IPS DF 6.9 (cell line): ENCODE results near the gene USP4.

Experiments used
- DNase-seq: peaks from one replicate; pipeline ENCODE4 v3.0.0-alpha.2; 2013; ENCODE audit warnings: low read depth, low spot score
- H3K27ac ChIP-seq: one replicate; pipeline ENCODE4 v1.5.1; 2013; ENCODE audit warnings: low read length, control low read depth
- H3K27me3 ChIP-seq: 2 replicates; pipeline ENCODE4 v1.6.1; 2013; ENCODE audit warnings: mild to moderate bottlenecking, low read length; ENCODE audit not compliant: control insufficient read depth, insufficient read depth
- H3K36me3 ChIP-seq: 2 replicates; pipeline ENCODE4 v1.6.1; 2013; ENCODE audit warnings: low read length; ENCODE audit not compliant: control insufficient read depth, insufficient read depth
- H3K4me1 ChIP-seq: 2 replicates; pipeline ENCODE4 v1.6.1; 2013; ENCODE audit warnings: low read length; ENCODE audit not compliant: control insufficient read depth, insufficient read depth
- H3K4me3 ChIP-seq: 2 replicates; pipeline ENCODE4 v1.5.1; 2013; ENCODE audit warnings: mild to moderate bottlenecking, low read length
- H3K9me3 ChIP-seq: 2 replicates; pipeline ENCODE4 v1.6.1; 2013; ENCODE audit warnings: low read length, inconsistent platforms; ENCODE audit not compliant: control insufficient read depth, insufficient read depth
- WGBS: extraction: QIAGEN DNeasy Blood & Tissue Kit; methylation state at CpG from one replicate; pipeline ENCODE4 v1.1.7; 2013; ENCODE audit warnings: mixed read lengths, missing lambda C conversion rate; ENCODE audit not compliant: insufficient read length, insufficient coverage; 5-methylcytosine and 5-hydroxymethylcytosine counted together

USP4 gene

DNA sequence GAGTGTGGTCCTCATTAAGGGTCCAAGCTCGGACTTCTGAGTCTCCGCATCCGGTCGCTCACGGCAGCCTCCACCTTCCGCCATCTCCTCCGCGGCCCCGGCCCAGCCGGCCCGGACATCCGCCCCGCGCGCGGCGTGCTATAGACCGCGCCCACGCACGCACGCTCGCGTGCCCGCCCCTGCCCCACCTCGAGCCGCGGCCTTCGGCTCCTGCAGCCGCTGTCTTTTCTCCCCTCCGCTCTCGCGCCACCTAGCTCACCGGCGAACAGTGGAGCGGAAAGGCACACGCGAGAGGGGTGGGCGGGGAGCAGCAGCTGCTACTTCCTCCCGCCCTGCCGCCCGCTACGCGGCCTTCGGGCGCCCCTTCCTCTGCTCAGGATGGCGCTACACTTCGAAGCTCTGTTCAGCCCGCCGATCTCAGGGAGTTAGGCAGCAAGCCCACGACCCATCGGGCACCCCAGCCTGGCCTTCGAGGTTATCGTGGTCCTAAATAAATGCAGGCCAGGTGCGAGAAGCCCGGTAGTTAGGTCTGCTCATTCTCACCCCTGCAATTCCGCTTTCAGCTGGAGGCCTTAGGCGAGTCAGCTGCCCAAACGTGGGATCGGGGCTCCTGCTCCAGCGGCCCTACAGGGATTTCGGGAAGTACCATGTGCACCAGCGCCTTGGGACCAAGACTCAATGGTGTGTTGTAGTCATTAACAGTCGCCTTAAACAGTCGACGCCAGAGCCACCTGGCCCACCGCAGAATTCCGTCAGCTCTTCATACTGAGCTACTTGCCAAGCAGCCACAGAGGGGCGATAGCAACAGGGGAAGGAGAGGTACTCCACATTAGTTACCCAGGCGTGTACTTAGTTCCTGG, at the start of gene USP4:
USP4 (minus strand) TSS at position 113 of the 860 bp plus-strand sequence; CDS start at position 84, 29 bp downstream.
- Histone ChIP-seq H3K27ac (no peak within 1 kb of the TSS), H3K4me1 (no peaks in the 10 kb centered on the region), H3K4me3 (peak within 1 kb of the TSS; percentile 69; the same call in 1 of the 2 replicates), H3K9me3 (no peaks in the 10 kb centered on the region), H3K36me3 (no peaks in the 10 kb centered on the region; the same call in 1 of the 2 replicates), H3K27me3 (no peaks in the 10 kb centered on the region)
- no CpG with 5 or more reads among the region's 70 CpGs for WGBS
- DNase-seq: peak; percentile 52

- WGBS: no CpG with 5 or more reads among the region's 6 CpGs
- Histone ChIP-seq H3K27me3 (no peaks in the 10 kb centered on the region), H3K9me3 (no peaks in the 10 kb centered on the region), H3K36me3 (no peaks in the 10 kb centered on the region), H3K27ac (no peak overlapping the region), H3K4me1 (no peaks in the 10 kb centered on the region), H3K4me3 (no peak overlapping the region)
- no peak for DNase-seq
Measured at GRCh38 chr3:49389297-49389696, 49.4 kb upstream of the USP4 start.

- Histone ChIP-seq H3K27ac (no peak overlapping the region), H3K27me3 (no peaks in the 10 kb centered on the region), H3K4me1 (no peaks in the 10 kb centered on the region), H3K36me3 (no peaks in the 10 kb centered on the region), H3K9me3 (no peaks in the 10 kb centered on the region), H3K4me3 (no peak overlapping the region)
- no CpG with 5 or more reads among the region's 1 CpG for WGBS
- DNase-seq: no peak
Measured at GRCh38 chr3:49388289-49388820, 48.5 kb upstream of the USP4 start.

DNA sequence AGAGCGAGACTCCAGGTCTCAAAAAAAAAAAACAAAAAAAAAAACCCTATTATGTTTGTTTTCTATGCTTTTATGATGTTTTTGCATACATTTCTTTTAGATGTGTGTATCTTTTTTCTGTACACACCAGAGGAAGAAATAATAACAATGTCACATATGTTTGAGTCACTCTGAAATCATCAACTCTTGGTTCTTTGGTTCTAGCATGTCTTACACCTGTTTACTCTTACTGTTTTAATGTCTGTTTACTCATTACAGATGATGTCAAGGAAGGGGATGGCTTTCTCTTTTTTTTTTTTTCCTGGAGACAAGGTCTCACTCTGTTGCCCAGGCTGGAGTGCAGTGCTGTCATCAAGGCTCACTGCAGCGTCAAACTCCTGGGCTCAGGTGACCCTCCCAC, 47.9 kb upstream of the USP4 start:
- Histone ChIP-seq H3K27me3 (no peaks in the 10 kb centered on the region), H3K36me3 (no peaks in the 10 kb centered on the region), H3K4me1 (no peaks in the 10 kb centered on the region), H3K27ac (no peak overlapping the region), H3K9me3 (no peaks in the 10 kb centered on the region), H3K4me3 (no peak overlapping the region)
- WGBS: no CpG with 5 or more reads among the region's 2 CpGs
- no peak for DNase-seq

DNA sequence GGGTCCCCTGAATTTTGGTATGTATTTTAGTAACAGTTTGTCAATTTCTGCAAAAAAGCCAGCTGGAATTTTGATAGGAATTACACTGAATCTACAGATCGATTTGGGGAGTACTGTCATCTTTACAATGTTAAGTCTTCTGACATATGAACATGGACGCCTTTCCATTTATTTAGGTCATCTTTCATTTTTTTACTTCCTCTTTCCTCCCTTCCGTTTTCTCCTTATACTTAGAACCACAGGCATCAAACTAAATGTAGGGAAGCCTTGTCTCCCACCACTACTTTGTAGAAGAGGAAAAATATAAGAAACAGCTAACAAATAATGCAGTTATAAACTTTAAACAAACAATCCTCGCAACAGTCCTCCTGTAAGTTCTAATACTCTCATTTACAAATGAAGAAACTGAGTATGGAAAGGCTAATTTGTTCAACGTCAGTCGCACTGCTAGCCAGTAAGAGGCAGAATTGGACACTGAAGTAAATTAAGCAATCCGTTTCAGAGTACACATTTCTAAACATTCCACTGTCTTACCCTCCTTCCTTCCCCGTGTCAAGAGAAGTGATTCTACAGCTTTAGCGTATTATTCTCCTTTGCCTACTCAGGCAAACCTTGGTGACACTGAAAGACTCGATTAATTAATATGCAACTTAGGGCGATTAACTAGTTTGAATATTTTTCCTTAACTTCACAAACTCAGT, 46.4 kb upstream of the USP4 start:
- no CpG with 5 or more reads among the region's 11 CpGs for WGBS
- no peaks in the 10 kb centered on the region for H3K27me3 ChIP-seq
- no peaks in the 10 kb centered on the region for H3K9me3 ChIP-seq
- no peak for DNase-seq
- H3K27ac ChIP-seq: no peak overlapping the region
- no peaks in the 10 kb centered on the region for H3K4me1 ChIP-seq
- no peak overlapping the region for H3K4me3 ChIP-seq
- H3K36me3 ChIP-seq: no peaks in the 10 kb centered on the region

DNA sequence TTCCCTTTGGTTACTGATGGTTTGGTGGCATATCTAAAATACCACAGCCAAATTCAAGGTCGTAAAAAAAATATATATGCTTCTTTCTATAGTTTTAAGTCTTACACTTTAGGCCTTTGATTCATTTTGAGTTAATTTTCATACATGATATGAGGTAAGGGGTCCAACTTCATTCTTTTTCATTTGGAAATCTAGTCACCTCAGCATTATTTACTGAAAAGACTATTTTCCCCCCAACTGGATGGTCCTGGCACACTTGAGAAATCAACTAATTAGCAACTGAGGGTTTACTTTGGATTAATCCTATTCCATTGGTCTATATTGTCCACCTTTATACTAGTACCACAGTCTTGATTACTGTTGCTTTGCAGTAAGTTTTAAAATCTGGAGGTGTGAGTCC, 45.8 kb upstream of the USP4 start:
- Histone ChIP-seq H3K9me3 (no peaks in the 10 kb centered on the region), H3K36me3 (no peaks in the 10 kb centered on the region), H3K4me1 (no peaks in the 10 kb centered on the region), H3K27ac (no peak overlapping the region), H3K27me3 (no peaks in the 10 kb centered on the region), H3K4me3 (no peak overlapping the region)
- DNase-seq: no peak
- no CpG with 5 or more reads among the region's 1 CpG for WGBS

GRCh38 chr3:49383387-49383786, 43.5 kb upstream of the USP4 start:
- Histone ChIP-seq H3K4me3 (no peak overlapping the region), H3K9me3 (no peaks in the 10 kb centered on the region), H3K27me3 (no peaks in the 10 kb centered on the region), H3K27ac (no peak overlapping the region), H3K36me3 (no peaks in the 10 kb centered on the region), H3K4me1 (no peaks in the 10 kb centered on the region)
- no peak for DNase-seq
- WGBS: no CpG with 5 or more reads among the region's 5 CpGs

- no peak overlapping the region for H3K4me3 ChIP-seq
- no peaks in the 10 kb centered on the region for H3K27me3 ChIP-seq
- no peaks in the 10 kb centered on the region for H3K36me3 ChIP-seq
- no peaks in the 10 kb centered on the region for H3K9me3 ChIP-seq
- no peaks in the 10 kb centered on the region for H3K4me1 ChIP-seq
- no CpG with 5 or more reads among the region's 11 CpGs for WGBS
- no peak overlapping the region for H3K27ac ChIP-seq
- no peak for DNase-seq
Measured at GRCh38 chr3:49378249-49378895, 38.5 kb upstream of the USP4 start.

GRCh38 chr3:49377483-49377882, 37.6 kb upstream of the USP4 start:
- Histone ChIP-seq H3K27me3 (no peaks in the 10 kb centered on the region), H3K9me3 (no peaks in the 10 kb centered on the region), H3K36me3 (no peaks in the 10 kb centered on the region), H3K4me3 (no peak overlapping the region), H3K4me1 (no peaks in the 10 kb centered on the region), H3K27ac (no peak overlapping the region)
- DNase-seq: no peak
- WGBS: no CpG with 5 or more reads among the region's 1 CpG

DNA sequence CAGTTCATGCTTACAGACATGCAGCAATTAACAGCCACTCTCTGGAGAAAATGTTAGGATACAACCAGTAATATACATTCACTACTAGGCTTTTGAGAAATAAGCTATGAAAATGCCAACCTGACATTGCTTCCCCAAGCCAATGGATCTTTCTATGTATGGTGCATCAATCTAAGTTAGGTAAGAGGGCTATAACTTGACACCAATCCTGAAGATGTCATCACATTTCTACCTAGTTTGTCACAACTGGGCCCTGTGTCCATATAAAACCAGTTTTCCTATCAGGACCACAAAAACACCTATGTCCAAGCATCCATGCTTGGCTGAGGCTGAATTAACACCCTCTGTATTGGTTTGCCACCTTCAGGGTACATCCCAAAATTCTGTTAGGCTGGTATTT, 32.1 kb upstream of the USP4 start:
- H3K4me1 ChIP-seq: no peaks in the 10 kb centered on the region
- H3K9me3 ChIP-seq: no peaks in the 10 kb centered on the region
- H3K27me3 ChIP-seq: no peaks in the 10 kb centered on the region
- no peak overlapping the region for H3K4me3 ChIP-seq
- no peak for DNase-seq
- H3K36me3 ChIP-seq: peaks cover 6% of the 10 kb centered on the region
- H3K27ac ChIP-seq: no peak overlapping the region
